Chondrocyte (in vitro differentiated cells): Measurements from ENCODE around the gene TWIST2. TPM values are rescaled to one million over a fixed set of nuclear protein-coding genes. Genes with fewer than 3 reads are reported as not detected.

Experiments
- DNase-seq: peaks from one replicate; pipeline ENCODE4 v3.0.0; 2021; ENCODE audit warnings: mixed read lengths, low spot score
- H3K27ac Mint-ChIP-seq: one replicate; pipeline ENCODE4 v1.8.0; 2021; ENCODE audit warnings: mild to moderate bottlenecking, moderate library complexity, mixed read lengths; ENCODE audit not compliant: unreplicated experiment
- H3K27me3 Mint-ChIP-seq: 2 replicates; pipeline ENCODE4 v1.8.0; 2021; ENCODE audit warnings: low read depth, mixed read lengths
- H3K36me3 Mint-ChIP-seq: 2 replicates; pipeline ENCODE4 v1.8.0; 2021; ENCODE audit warnings: low read depth, mixed read lengths
- H3K4me1 Mint-ChIP-seq: 2 replicates; pipeline ENCODE4 v1.8.0; 2021; ENCODE audit warnings: low read depth, mild to moderate bottlenecking, mixed read lengths
- H3K4me3 Mint-ChIP-seq: one replicate; pipeline ENCODE4 v1.8.0; 2021; ENCODE audit warnings: mild to moderate bottlenecking, moderate library complexity, mixed read lengths; ENCODE audit not compliant: unreplicated experiment
- H3K9me3 Mint-ChIP-seq: 2 replicates; pipeline ENCODE4 v1.8.0; 2021; ENCODE audit warnings: low read depth, mixed read lengths
- CTCF ChIP-seq: fragments of 200-600 bp; sonication (generic); IDR thresholded peaks from 2 replicates; pipeline ENCODE4 v1.5.0; 2021; ENCODE audit warnings: antibody characterized with exemption, mild to moderate bottlenecking, moderate library complexity
- total RNA-seq: library from RNA; stranded (reverse); gene quantifications from 3 replicates; pipeline ENCODE4 v1.2.1, GENCODE V29; 2021

Gene TWIST2
- total RNA-seq, 1 donor from 2014 or later, result 2.4 TPM

- H3K4me1 Mint-ChIP-seq, result peaks cover 52% of the 10 kb centered on the region
- no peak overlapping the region for H3K4me3 Mint-ChIP-seq
- no peak for TF ChIP-seq CTCF
- no peak for DNase-seq
- peak overlapping the region; percentile 4 for H3K27ac Mint-ChIP-seq
- H3K27me3 Mint-ChIP-seq, result no peaks in the 10 kb centered on the region
- no peaks in the 10 kb centered on the region for H3K36me3 Mint-ChIP-seq
- no peaks in the 10 kb centered on the region for H3K9me3 Mint-ChIP-seq
Observed at GRCh38 chr2:238868616-238869292, 20.9 kb downstream of the TWIST2 start.

GRCh38 chr2:238869293-238870124 is 21.6 kb downstream of the TWIST2 start:
- Mint-ChIP-seq H3K36me3 (no peaks in the 10 kb centered on the region), H3K27ac (peak overlapping the region; percentile 61), H3K9me3 (no peaks in the 10 kb centered on the region), H3K4me3 (no peak overlapping the region), H3K4me1 (peaks cover 45% of the 10 kb centered on the region), H3K27me3 (no peaks in the 10 kb centered on the region)
- no peak for DNase-seq
- TF ChIP-seq CTCF, result no peak

DNA sequence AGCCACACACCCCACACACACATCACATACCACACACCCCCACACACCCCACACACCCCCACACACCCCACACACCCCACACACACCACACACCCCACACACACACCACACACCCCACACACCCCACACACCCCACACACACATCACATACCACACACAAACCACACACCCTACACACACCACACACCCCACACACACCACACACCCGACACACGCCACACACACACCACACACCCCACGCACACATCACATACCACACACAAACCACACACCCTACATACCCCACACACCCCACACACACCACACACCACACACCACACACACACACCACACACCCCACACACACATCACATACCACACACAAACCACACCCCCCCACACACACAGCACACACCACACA is 22.4 kb downstream of the TWIST2 start:
- Mint-ChIP-seq H3K27me3 (no peaks in the 10 kb centered on the region), H3K9me3 (no peaks in the 10 kb centered on the region), H3K27ac (no peak overlapping the region), H3K4me3 (no peak overlapping the region), H3K36me3 (no peaks in the 10 kb centered on the region), H3K4me1 (peaks cover 44% of the 10 kb centered on the region)
- TF ChIP-seq CTCF, result no peak
- DNase-seq, result no peak

GRCh38 chr2:238872026-238872425 is 24.1 kb downstream of the TWIST2 start:
- no peak for DNase-seq
- Mint-ChIP-seq H3K9me3 (no peaks in the 10 kb centered on the region), H3K27ac (no peak overlapping the region), H3K4me3 (no peak overlapping the region), H3K36me3 (no peaks in the 10 kb centered on the region), H3K27me3 (no peaks in the 10 kb centered on the region), H3K4me1 (peaks cover 36% of the 10 kb centered on the region)
- no peak for TF ChIP-seq CTCF

DNA sequence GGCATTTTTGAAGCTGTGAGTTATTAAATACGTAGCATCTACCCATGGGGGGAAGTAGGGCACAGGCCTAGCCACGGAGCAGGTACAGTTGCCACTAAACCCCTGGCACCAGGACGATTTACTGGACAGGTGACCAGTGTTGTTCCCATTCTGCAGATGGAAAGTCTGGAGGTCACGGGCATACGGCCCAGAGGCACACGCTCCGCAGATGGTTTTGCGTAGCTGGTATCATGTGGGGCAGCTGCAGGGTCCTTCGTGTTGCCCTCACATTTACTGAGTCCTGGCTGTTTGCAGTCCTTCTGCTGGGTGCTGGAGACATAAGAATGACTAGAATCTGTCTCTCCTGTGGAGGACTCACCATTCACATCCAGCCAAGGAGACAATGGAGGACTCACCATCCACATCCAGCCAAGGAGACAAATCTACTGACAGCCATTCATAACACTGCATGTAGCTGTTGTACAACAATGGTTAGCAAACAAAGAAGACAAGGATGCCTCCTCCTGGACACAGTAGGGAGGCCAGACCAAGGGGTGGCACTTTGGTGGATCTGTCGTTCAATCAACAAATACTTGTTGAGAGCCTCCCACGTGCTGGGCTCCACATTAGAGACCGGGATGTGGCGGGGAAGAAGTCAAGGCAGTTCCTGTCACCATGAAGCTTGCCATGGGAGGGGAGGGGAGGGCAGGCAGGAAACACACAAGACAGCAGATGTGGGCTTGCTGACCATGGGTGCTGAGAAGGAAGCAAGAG is 24.9 kb downstream of the TWIST2 start:
- Mint-ChIP-seq H3K27ac (no peak overlapping the region), H3K9me3 (no peaks in the 10 kb centered on the region), H3K4me3 (no peak overlapping the region), H3K27me3 (no peaks in the 10 kb centered on the region), H3K4me1 (peaks cover 28% of the 10 kb centered on the region), H3K36me3 (no peaks in the 10 kb centered on the region)
- no peak for TF ChIP-seq CTCF
- no peak for DNase-seq
